HG02884 (cell line): ENCODE measurements around the gene RGS7.
"Not testable (repeated sequence)": the region's sequence is repeated elsewhere in the genome, so short reads cannot be mapped to it uniquely, and the experiment has no call there.

Experiments
- ATAC-seq: cut with Tn5 transposase; IDR thresholded peaks from one replicate; pipeline ENCODE4 v1.9.1; 2021; ENCODE audit warnings: mild to moderate bottlenecking, moderate library complexity; ENCODE audit not compliant: unreplicated experiment

Gene RGS7

DNA sequence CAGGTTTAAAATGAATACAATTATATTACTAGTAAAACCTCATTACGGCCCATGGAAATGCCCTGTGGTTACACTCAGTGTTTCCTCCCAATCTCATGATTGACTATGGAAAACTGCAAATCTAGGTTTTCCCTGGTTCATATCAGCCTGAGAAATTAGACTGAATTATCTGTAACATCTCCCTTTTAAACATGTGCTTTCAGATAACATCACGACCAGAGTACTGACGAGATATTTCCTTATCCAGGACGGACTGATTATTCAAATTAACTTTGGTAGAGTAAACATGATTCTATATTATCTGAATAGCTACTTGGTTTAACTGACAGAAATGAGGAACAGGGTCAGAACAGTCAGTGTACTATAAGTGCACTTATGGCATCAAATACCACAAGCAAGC lies 82.3 kb downstream of the RGS7 start:
- ATAC-seq = no peak

DNA sequence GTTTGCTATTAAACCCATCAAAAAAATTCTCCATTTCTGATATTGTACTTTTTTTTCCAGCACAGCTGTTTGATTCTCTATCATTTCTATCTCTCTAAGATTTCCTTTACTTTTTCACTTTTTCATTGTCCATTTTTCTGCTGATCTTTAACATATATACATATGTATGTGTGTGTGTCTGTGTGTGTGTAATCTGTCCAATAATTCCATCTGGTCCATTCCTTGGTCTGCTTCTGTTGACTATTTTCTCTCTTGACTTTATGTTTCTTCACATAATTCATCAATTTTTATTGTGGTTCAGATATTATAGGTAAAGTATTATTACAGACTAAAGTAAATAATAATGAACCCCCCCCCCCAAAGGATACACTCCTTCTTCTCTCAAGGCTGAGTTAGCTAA lies 84.2 kb downstream of the RGS7 start:
- ATAC-seq = no peak

DNA sequence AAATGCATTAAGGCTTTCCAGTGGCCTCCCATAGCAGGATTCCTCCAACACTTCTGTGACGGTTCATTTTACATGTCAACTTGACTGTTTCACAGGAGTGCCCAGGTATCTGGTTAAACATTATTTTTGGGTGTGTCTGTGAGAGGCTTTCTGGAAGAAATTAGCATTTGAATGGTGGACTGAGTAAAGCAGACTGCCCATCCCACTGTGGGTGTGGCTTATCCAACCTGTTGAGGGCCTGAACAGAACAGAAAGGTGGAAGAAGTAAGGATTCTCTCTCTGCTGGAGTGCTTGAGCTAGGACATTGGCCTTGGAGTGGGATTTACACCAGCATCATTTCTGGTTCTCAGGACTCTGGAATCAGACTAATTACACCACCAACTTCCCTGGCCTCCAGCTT lies 85.6 kb downstream of the RGS7 start:
- ATAC-seq = no peak

DNA sequence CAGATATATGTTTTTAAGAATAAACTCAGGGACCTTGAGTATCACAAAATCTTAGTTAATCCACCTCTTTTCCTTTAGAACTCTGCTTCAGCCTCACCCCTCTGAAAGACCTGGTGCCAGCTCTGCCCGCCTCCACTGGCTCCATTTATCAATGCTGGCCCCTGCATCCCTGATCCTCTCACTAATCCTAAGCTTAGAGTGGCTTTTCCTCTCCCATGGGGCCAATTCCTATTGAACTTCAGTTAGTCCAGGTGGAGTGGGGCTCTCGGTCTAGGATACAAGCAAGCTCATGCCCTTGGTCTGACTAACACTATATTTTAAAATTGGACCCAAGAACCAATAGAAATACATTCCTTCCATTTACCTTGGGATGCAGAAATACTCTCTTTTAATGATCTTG lies 87.0 kb downstream of the RGS7 start:
- ATAC-seq = no peak

DNA sequence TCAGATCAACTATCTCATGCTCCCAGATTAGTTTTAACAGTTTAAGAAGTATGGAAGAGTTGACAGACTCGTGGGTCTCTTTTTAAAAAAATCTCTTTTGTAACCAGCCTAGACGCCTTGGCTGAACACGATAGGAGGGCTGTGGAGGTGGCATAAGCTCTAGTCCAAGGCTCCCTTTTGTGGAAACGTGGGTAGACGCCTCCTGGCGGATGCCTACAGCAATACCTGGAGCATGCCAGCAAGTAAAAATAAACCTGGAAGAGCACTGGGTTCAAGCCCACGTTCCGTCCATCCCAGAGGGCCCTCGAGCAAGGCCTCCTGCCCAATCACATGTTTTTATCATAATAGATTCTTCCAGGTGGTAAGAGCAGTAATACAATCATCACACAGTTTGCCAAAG lies 87.9 kb downstream of the RGS7 start:
- no peak for ATAC-seq

DNA sequence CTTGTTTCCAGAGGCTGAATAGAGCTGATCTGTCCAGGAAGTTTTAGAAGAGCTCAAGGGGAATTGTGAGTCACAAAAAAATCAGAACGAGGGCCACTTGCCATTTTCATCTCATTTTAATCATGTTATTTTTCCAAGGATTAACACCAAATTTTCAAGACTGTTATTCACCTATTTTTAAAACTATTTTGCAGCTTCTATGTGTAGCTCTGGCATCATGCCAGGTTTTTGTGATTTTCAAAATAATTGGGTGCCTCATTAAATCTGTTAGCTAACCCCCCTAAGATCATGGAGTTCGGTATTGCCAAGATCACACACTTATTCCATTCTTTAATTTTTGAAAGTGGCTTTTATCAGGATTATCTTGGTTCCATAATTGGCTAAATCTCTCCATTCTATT lies 90.9 kb downstream of the RGS7 start:
- ATAC-seq = no peak

DNA sequence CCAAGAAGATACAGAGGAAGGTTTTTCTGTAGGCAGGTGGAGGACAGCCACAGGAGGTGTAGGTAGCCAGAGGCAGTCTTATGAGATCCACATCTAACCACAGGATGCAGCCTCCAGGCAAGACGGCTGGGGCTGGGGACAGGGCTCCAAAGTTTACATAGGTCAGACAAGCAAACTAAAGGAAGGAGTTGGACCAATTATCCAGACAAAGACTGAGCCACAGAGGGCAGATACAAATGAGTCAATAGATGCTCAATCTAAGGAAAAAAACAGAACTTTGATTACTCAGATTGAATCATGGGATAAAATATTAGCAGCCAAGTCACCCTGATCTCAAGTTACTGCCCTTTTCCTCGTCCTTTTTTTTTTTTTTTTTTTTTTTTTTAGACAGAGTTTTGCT lies 91.6 kb downstream of the RGS7 start:
- no peak for ATAC-seq

DNA sequence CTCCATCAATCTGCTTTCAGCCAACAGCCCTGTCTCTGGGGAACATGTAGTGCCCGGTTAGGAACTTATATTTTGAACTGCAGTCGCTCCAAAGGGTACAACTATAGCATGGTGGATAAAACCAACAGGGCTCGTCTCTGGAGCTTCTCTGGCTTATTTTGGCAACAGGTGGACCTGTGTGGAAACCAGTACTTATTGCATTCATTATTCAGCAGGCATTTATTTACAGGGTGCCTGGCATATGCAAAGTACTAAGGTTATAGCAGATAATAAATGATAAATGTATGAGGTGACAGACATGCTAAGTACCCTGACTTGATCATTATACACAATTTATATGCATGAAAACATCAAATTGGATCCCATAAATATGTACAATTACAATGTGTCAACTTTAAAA lies 93.7 kb downstream of the RGS7 start:
- no peak for ATAC-seq

DNA sequence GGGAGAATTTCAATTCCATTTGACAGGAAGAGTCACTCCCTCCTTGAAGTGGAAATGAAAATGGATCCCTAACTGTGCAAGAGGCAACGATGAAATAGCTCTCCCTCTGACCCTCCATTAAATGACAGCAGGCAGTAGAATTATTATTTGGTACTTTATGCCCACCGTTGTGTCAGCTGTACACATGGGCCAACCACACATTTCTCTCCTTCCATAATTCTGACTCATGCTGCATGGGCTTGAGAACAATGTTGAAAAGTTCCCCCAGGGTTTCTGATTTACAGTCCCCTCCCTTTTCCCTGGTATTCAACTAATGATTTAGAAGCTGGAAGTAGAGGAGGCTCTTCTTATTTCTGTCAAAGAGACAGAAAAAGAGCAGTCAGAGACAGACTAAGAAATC lies 103.5 kb downstream of the RGS7 start:
- no peak for ATAC-seq

DNA sequence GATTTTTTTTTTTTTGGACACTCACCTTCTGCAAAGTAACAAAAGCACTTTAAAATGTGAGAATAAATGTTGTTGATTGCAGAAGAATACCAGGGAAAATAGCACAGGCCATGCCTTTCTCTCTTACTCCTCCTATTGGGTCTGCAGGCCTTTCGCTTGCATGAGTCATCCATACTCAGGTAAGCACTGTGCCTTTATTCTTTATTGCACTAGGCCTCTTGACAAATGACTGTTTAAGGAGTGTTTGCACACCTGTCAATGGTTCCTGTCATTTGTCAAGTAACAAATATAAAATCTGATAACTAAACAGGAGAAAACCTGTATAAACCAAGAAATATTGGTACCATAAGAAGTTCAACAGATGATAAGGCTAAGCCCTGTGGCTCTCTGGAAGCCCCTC lies 106.5 kb downstream of the RGS7 start:
- no peak for ATAC-seq

DNA sequence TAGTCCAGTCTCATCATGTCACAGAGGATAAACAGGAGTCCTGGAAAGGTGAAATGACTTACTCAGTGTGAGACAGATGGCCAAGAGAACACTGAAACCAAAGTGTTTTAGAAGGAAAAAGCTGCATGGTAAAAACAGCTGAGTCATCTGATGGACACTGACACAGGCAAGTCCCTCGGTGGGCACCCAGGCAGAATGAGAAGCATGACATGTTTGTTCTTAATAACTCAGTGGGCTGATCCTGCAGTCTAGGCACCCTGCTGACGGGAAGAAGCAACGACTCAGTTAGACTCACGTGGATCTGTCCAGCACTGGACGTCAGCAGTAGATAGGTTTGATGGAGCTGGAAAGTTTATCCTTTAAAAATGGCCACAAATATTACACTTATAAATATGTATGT lies 116.9 kb downstream of the RGS7 start:
- ATAC-seq = no peak

DNA sequence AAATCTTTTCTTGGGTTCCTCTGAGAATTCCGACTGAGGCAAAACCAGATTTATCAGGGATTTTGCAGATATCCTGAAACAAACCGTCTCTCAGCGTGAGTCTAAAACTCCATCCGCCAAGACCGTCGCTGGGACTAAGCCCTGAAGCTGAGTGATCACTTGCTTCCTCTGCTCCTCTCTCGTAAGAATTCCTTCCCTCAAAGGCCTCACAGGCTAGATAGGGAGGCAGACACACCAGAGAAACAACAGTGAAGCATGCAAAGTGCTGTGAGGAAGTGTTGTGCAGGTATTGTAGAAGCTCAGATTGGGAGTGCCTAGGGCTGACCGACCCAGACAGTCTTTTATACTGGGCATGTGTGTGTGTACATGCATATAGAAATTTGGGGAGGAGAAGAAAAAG lies 119.1 kb downstream of the RGS7 start:
- ATAC-seq = no peak

DNA sequence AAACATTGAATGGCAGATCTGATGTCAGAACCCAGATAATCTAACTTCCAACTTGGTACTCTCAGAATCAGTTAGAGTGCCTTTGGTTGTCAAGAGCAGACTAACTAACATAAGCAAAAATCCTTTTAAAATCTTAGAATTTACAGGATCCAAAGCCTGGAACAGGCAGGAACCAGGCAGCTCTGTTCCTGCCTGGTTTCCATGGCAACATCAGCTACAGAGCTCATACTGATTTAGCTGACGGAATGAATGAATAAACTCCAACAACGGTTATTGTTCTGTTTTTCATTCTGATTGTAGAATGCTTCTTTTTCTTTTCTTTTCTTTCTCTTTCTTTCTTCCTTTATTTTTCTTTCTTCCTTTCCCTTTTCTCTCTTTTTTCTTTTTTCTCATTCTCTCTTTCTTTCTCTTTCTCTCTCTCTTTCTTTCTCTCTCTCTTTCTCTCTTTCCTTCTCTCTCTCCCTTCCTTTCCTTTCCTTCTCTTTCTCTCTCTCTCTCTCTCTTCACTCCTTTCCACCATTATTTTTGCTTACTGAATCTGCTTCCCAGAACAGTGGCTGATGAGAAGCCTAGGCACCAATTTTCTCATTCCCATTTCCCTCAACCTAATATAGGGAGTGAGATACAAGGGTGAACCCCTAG lies 121.6 kb downstream of the RGS7 start:
- ATAC-seq = no peak

DNA sequence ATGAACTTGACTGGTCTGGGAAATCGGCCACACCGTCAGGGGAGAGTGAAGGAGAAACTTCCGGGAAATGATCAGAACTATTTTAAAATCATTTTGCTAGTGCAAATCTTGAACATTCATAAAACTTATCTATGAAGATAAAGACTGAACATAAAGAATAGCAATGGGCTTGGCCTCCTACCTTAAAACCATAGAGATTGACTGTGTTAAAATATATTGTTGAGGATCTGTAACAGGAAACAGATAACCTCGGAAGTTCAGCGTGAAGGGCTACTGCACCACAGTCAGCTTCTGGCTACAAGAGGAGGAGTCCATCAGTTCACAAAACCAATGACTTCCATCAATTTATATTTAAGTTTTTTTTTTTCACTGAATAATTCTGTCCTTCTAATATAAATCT lies 127.3 kb downstream of the RGS7 start:
- ATAC-seq = no peak

DNA sequence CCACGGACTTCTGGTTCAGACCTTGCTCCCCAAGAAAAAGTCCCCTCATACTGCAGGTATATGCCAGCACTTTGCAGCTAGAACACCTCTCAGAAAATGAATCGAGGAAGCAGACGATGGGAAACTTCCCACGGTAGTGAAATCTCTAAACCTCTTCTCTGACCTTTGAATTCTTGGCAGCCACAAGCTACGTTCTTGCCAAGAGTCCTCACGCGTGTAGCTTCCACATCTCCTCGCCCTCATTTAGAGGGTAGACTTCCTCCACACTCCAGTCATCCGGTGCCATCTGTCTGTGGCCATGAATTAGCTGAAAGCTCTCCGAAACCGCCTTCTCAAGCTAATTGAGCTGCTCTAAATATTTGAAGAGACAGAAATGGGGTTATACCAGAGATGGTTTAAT lies 127.8 kb downstream of the RGS7 start:
- no peak for ATAC-seq

DNA sequence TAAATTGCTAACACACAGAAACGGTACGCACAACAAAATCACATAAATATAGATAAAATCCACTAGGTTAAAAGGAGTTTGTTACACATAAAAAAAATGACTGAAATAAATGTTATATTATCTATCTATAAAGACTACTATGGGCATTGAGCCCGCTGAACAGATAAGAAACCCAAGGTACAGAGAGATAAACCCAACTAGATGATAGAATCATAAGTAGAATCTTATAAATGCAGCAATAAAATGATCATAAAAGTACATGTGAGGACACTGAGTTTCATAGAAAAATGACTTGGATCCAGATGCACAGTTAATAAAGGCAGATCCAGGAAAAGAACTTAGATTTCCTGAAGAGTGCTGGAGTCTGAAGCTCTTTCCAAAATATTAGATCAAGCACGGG lies 128.7 kb downstream of the RGS7 start:
- no peak for ATAC-seq

DNA sequence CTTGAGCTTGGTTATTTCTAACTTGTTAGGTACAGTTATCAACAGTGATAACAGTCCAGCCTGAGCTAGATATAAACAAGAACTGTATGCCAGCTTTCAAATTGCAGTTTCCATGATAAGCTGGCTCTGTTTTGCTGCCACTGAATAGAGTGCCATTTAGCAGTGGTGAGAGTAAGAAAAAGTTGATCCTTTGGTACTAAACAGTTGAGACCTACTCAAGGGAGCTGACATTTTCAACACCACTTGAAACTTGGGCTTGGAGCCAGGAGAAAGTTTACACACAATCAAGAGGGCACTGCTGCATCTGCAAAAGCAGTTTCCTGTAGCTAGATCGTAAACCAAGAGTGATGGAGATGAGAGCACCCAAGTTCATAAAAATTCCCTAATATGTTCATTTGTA lies 131.3 kb downstream of the RGS7 start:
- no peak for ATAC-seq

DNA sequence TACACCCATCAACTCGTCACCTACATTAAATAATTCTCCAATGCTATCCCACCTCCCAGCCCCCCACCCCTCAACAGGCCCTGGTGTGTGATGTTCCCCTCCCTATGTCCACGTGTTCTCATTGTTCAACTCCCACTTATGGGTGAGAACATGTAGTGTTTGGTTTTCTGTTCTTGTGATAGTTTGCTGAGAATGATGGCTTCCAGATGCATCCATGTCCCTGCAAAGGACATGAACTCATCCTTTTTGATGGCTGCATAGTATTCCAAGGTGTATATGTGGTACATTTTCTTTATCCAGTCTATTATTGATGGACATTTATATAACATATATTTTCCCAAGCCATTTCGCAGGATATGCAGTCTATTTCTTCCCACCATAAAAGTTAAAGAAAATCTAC lies 132.8 kb downstream of the RGS7 start:
- ATAC-seq = not testable (repeated sequence)

DNA sequence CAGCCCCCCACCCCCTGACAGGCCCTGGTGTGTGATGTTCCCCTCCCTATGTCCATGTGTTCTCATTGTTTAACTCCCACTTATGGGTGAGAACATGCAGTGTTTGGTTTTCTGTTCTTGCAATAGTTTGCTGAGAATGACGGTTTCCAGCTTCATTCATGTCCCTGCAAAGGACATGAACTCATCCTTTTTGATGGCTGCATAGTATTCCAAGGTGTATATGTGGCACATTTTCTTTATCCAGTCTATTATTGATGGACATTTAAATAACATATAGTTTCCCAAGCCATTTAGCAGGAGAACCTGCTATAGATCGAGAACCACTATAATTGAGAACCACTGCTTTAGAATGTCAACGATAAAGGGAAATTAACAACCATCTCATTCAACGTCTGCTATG lies 134.2 kb downstream of the RGS7 start:
- not testable (repeated sequence) for ATAC-seq

DNA sequence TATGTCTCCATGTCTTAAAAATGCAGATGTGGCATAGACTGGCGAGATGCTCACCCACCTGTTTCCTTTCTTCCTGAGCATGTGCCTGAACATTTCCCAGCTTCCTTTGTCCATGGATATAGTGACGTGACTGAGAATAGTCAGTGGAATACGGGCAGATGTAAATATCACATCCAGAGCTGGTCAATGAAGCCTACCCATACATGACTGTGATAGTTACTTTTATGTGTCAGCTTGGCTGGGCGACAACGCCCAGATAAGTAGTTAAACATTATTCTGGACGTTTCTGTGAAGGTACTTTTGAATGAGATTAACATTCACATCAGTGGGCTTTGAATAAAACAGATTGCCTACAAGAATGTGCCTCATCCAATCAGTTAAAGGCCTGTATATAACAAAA lies 135.7 kb downstream of the RGS7 start:
- no peak for ATAC-seq

DNA sequence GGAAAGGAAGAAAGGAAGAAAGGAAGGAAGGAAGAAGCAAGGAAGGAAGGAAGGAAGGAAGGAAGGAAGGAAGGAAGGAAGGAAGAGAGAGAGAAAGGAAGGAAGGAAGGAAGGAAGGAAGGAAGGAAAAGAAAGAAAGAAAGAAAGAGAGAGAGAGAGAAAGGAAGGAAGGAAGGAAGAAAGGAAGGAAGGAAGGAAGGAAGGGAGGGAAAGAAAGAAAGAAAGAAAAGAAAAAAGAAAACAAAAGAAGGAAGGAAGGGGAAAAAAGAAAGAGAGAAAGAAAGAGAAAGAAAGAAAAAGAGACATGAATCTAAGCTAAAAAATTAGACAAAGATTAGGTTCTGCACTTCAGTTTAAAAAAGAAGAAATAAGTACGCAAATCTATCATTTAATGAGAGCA lies 136.1 kb downstream of the RGS7 start:
- not testable (repeated sequence) for ATAC-seq

DNA sequence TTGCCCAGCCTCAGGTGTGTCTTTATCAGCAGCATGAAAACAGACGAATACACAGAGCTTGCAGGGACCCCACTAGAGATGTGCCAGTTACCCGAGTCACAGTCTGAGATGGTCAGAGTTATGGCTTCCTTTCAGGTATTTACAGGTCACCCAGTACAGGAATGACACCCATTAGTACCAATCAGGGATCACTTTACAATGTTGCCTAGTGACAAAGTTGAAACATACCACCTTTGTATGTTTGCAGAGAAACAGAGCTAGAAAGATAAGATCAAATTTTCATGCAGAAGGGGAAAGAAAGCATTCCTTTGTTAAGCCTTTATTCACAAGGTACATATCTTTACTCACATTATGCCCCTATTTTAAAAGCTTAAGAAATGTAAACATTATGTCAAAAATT lies 137.6 kb downstream of the RGS7 start:
- no peak for ATAC-seq

DNA sequence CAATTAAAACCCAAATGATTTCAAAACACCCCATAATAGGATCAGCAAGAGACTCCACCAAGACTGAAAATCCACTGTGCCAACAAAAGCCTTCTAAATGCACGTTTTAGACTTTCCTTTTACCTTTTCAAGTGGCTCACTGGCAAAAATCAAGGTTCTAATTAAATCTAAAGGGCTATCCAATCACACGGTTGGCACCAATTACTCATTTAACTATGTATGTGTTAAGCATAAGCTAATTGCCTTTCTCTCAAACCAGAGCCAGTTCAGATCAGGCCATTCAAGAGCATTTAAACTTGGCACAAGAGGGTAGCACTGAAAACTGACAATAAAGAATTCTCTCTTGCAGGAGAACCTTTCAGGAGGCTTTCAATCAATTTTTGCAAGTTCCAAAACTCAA lies 139.5 kb downstream of the RGS7 start:
- no peak for ATAC-seq

DNA sequence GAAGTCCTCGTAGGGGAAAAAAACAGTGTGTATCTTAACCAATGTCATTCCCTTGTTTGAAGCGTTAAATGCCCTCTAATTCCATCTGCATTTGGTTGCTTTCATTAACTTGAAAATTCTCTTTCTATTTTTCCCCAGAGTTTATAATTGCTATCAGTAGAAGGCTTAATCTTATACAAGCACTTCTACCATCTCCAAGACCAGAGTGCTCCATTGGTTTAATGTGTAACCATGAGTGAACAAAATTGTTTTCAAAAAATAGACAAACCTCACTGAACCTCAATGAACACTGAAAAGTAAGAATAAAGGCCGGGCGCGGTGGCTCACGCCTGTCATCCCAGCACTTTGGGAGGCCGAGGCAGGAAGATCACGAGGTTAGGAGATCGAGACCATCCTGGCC lies 141.3 kb downstream of the RGS7 start:
- ATAC-seq = no peak
